Epithelial cell of esophagus (primary cell): ENCODE data around the gene PLEKHM3.
"Not testable (repeated sequence)": the region's sequence is repeated elsewhere in the genome, so short reads cannot be mapped to it uniquely, and the experiment has no call there.

Experiments
- DNase-seq: peaks from one replicate; pipeline ENCODE4 v3.0.0; 2010; ENCODE audit warnings: low read depth
- H3K4me3 ChIP-seq: 2 replicates; pipeline ENCODE4 v1.5.1; 2011; ENCODE audit warnings: mild to moderate bottlenecking, low read length, control low read depth
- CTCF ChIP-seq: IDR thresholded peaks from 2 replicates; pipeline ENCODE4 v1.5.1; 2011; ENCODE audit warnings: low read depth, mild to moderate bottlenecking, low read length, control low read depth, inconsistent platforms; ENCODE audit not compliant: insufficient read depth; ENCODE audit errors: missing control alignments

PLEKHM3 gene

GRCh38 chr2:207911215-207911614 is 114.1 kb downstream of the PLEKHM3 start:
- H3K4me3 ChIP-seq = no peak overlapping the region
- TF ChIP-seq CTCF = no peak
- no peak for DNase-seq

GRCh38 chr2:207906495-207906894 is 118.8 kb downstream of the PLEKHM3 start:
- not testable (repeated sequence) for H3K4me3 ChIP-seq, DNase-seq

GRCh38 chr2:207905546-207905945 is 119.8 kb downstream of the PLEKHM3 start:
- DNase-seq = no peak
- TF ChIP-seq CTCF = no peak

GRCh38 chr2:207903236-207903635 is 122.1 kb downstream of the PLEKHM3 start:
- no peak for TF ChIP-seq CTCF
- DNase-seq = no peak
- no peak overlapping the region for H3K4me3 ChIP-seq

More at GRCh38 chr2:207905546-207905945, 119.8 kb downstream of the PLEKHM3 start:
- H3K4me3 ChIP-seq = no peak overlapping the region

- no peak for TF ChIP-seq CTCF
- DNase-seq = no peak
- no peak overlapping the region for H3K4me3 ChIP-seq
Measured at GRCh38 chr2:207902821-207903220, 122.5 kb downstream of the PLEKHM3 start.

- TF ChIP-seq CTCF = no peak
- DNase-seq = no peak
Measured at GRCh38 chr2:207901829-207902228, 123.5 kb downstream of the PLEKHM3 start.

GRCh38 chr2:207901401-207901800 is 123.9 kb downstream of the PLEKHM3 start:
- H3K4me3 ChIP-seq = no peak overlapping the region
- no peak for TF ChIP-seq CTCF

More at GRCh38 chr2:207901829-207902228, 123.5 kb downstream of the PLEKHM3 start:
- H3K4me3 ChIP-seq = no peak overlapping the region

GRCh38 chr2:207898354-207898695 is 127.0 kb downstream of the PLEKHM3 start:
- no peak overlapping the region for H3K4me3 ChIP-seq
- no peak for TF ChIP-seq CTCF
- no peak for DNase-seq

More at GRCh38 chr2:207901401-207901800, 123.9 kb downstream of the PLEKHM3 start:
- no peak for DNase-seq
